Upper lobe of left lung (tissue), 6 donors: ENCODE data around the gene MPDZ. TPM values are rescaled to one million over a fixed set of nuclear protein-coding genes. Genes with fewer than 3 reads are reported as not detected.

Experiments used
- ATAC-seq, 2 donors: fragments of 200-7000 bp; cut with Tn5 transposase; one replicate each; pipeline ENCODE4 v1.9.1; 2022; ENCODE audit warnings: mild to moderate bottlenecking in 2 of 2, moderate library complexity in 2 of 2; ENCODE audit not compliant: low FRiP score in 2 of 2
- DNase-seq, 2 donors: peaks; one replicate each; pipeline ENCODE4 v3.0.0-alpha.2; 2019 to 2020
- H3K27ac ChIP-seq, 4 donors: fragments of 200-600 bp; sonication (generic); one replicate each; pipeline ENCODE4 v1.5.1; 2016 to 2019
- H3K27me3 ChIP-seq, 4 donors: fragments of 200-600 bp; sonication (generic); one replicate each; pipeline ENCODE4 v1.5.1; 2017 to 2019
- H3K36me3 ChIP-seq, 4 donors: fragments of 200-600 bp; sonication (generic); one replicate each; pipeline ENCODE4 v1.5.1; 2016 to 2019
- H3K4me1 ChIP-seq, 4 donors: fragments of 200-600 bp; sonication (generic); one replicate each; pipeline ENCODE4 v1.5.1; 2018 to 2019
- H3K4me3 ChIP-seq, 4 donors: fragments of 200-600 bp; sonication (generic); one replicate each; pipeline ENCODE4 v1.5.1; 2017 to 2019; ENCODE audit warnings: mild to moderate bottlenecking in 2 of 4, moderate library complexity in 1 of 4
- H3K9me3 ChIP-seq, 4 donors: fragments of 200-600 bp; sonication (generic); one replicate each; pipeline ENCODE4 v1.5.1; 2018 to 2019
- CTCF ChIP-seq, 6 experiments: fragments of 450-650 bp in 4 of 6; fragments of 200-600 bp in 2 of 6; sonication (generic) in 2 of 6; IDR thresholded peaks; one replicate each; pipeline ENCODE4 v1.5.1; 2016 to 2019; ENCODE audit warnings: antibody characterized with exemption in 6 of 6
- EP300 ChIP-seq, 4 donors: sonication (generic); formaldehyde crosslinking; IDR thresholded peaks; one replicate each; pipeline ENCODE4 v1.5.1; 2017; ENCODE audit warnings: antibody characterized with exemption in 4 of 4, control low read depth in 2 of 4
- POLR2A ChIP-seq, 4 donors: fragments of 450-650 bp; IDR thresholded peaks; one replicate each; pipeline ENCODE4 v1.5.1; 2016 to 2017; ENCODE audit warnings: antibody characterized with exemption in 4 of 4, mild to moderate bottlenecking in 2 of 4
- POLR2AphosphoS5 ChIP-seq, 2 donors: sonication (generic); formaldehyde crosslinking; IDR thresholded peaks; one replicate each; pipeline ENCODE4 v1.5.1; 2017; ENCODE audit warnings: antibody characterized with exemption in 2 of 2
- WGBS, 2 donors: methylation state at CpG; one replicate each; pipeline ENCODE4 v1.1.5; 2017 to 2018; 5-methylcytosine and 5-hydroxymethylcytosine counted together
- total RNA-seq, 6 donors: library from RNA; depleted of rRNA in 4 of 6; stranded (reverse); fragments of >200 nt in 4 of 6; gene quantifications; one replicate each; pipeline versions ENCODE4 v1.1.0 to v1.2.1, GENCODE V29; 2016 to 2021
- donor health status: DM: no; HTN: no; CAD: no; lungs with moderate emphysema.
- donor health status: DM: no; HTN: yes; CAD: no; lungs with severe emphysema.

The MPDZ gene
- total RNA-seq, 6 donors from 2014 or later = 13.6 to 49.2 (median 27.8) TPM

GRCh38 chr9:13064676-13065075 lies 214.8 kb downstream of the MPDZ start:
- H3K36me3 ChIP-seq = no peaks in the 10 kb centered on the region
- DNase-seq (no peak), ATAC-seq (no peak)
- no peak overlapping the region for H3K27ac ChIP-seq
- H3K27me3 ChIP-seq = no peaks in the 10 kb centered on the region
- H3K9me3 ChIP-seq = no peaks in the 10 kb centered on the region
- 31 to 45% methylated on average over 1 of the region's 1 CpG for WGBS, 2 donors
- H3K4me3 ChIP-seq = no peak overlapping the region
- TF ChIP-seq CTCF (IDR thresholded peaks at IDR 0.05) = no peak
- TF ChIP-seq POLR2A (IDR thresholded peaks at IDR 0.05) = no peak
- no peak for TF ChIP-seq POLR2AphosphoS5 (IDR thresholded peaks at IDR 0.05)
- TF ChIP-seq EP300 (IDR thresholded peaks at IDR 0.05) = no peak
- no peaks in the 10 kb centered on the region for H3K4me1 ChIP-seq

GRCh38 chr9:13063880-13064459 lies 215.5 kb downstream of the MPDZ start:
- ATAC-seq (no peak), DNase-seq (no peak)
- Histone ChIP-seq H3K9me3 (no peaks in the 10 kb centered on the region), H3K4me1 (no peaks in the 10 kb centered on the region), H3K27ac (no peak overlapping the region), H3K36me3 (no peaks in the 10 kb centered on the region), H3K4me3 (no peak overlapping the region), H3K27me3 (no peaks in the 10 kb centered on the region)
- TF ChIP-seq CTCF (IDR thresholded peaks at IDR 0.05) (no peak), EP300 (IDR thresholded peaks at IDR 0.05) (no peak), POLR2AphosphoS5 (IDR thresholded peaks at IDR 0.05) (no peak), POLR2A (IDR thresholded peaks at IDR 0.05) (no peak)

- TF ChIP-seq CTCF (IDR thresholded peaks at IDR 0.05) (no peak), POLR2A (IDR thresholded peaks at IDR 0.05) (no peak), POLR2AphosphoS5 (IDR thresholded peaks at IDR 0.05) (no peak), EP300 (IDR thresholded peaks at IDR 0.05) (no peak)
- H3K9me3 ChIP-seq = no peaks in the 10 kb centered on the region
- no peak overlapping the region for H3K4me3 ChIP-seq
- DNase-seq (no peak), ATAC-seq (no peak)
- H3K27me3 ChIP-seq = no peaks in the 10 kb centered on the region
- 76 to 86% methylated on average over 3 of the region's 3 CpGs for WGBS, 2 donors
- no peaks in the 10 kb centered on the region for H3K36me3 ChIP-seq
- H3K4me1 ChIP-seq = no peaks in the 10 kb centered on the region
- no peak overlapping the region for H3K27ac ChIP-seq
Observed at GRCh38 chr9:13061390-13061789, 218.1 kb downstream of the MPDZ start.
